HTR-8/SVneo (cell line): ENCODE data around the gene LAMTOR4.
"Not testable (repeated sequence)": the region's sequence is repeated elsewhere in the genome, so short reads cannot be mapped to it uniquely, and the experiment has no call there.

Experiments used
- DNase-seq: peaks from one replicate; pipeline ENCODE4 v3.0.0; 2011; ENCODE audit warnings: low spot score, mixed read lengths; ENCODE audit not compliant: insufficient read length
- FAIRE-seq: peaks from 2 replicates; lab custom pipeline; 2011; peaks lifted over from hg19 to GRCh38; lab: Jason Lieb, UNC

The LAMTOR4 gene

DNA sequence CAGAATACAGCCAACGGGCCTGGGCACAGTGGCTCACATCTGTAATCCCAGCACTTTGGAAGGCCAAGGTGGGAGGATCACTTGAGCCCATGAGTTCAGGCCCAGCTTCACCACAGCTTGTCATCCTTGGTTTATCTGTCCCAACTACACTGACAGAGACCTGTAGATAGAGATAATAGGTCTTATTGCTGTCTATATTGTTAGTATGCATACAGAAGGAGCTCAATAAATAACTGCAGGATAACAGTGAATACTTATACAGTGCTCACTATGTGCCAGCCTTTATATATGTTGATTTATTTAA, 28.0 kb upstream of the LAMTOR4 start:
- no peak for FAIRE-seq
- DNase-seq = no peak

DNA sequence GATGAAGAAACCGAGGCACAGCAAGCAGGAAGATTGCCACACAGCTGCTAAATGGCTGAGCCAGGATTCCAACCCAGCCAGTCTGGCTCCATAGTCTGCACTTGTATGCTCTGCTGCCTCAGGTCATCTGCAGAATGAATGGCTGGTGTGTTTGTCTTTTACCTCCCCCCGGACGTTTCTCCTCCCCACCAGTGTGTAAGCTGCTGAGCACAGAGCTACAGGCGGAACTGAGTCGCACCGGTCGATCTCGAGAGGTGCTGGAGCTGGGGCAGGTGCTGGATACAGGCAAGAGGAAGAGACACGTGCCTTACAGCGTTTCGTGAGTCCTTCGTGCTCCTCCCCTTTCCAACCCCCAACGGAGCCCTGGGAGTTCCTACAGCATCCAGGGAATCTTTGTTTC, 26.7 kb upstream of the LAMTOR4 start:
- DNase-seq (no peak), FAIRE-seq (no peak)

DNA sequence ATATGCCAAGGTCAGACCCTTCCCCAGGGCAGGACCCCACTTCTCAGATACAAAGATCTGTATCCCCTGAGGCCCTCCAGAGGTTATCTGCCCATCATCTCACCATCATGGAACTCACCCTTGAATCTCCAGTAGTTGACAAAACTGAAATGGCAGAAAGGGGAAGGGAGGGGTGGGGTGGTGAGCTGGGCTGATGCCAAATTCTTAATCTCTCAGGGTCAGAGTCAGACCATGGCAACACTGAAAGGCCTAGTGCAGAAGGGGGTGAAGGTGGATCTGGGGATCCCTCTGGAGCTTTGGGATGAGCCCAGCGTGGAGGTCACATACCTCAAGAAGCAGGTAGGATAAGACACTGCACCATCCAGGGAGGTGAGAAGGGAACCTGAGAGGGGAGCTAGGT, 26.1 kb upstream of the LAMTOR4 start:
- no peak for FAIRE-seq

DNA sequence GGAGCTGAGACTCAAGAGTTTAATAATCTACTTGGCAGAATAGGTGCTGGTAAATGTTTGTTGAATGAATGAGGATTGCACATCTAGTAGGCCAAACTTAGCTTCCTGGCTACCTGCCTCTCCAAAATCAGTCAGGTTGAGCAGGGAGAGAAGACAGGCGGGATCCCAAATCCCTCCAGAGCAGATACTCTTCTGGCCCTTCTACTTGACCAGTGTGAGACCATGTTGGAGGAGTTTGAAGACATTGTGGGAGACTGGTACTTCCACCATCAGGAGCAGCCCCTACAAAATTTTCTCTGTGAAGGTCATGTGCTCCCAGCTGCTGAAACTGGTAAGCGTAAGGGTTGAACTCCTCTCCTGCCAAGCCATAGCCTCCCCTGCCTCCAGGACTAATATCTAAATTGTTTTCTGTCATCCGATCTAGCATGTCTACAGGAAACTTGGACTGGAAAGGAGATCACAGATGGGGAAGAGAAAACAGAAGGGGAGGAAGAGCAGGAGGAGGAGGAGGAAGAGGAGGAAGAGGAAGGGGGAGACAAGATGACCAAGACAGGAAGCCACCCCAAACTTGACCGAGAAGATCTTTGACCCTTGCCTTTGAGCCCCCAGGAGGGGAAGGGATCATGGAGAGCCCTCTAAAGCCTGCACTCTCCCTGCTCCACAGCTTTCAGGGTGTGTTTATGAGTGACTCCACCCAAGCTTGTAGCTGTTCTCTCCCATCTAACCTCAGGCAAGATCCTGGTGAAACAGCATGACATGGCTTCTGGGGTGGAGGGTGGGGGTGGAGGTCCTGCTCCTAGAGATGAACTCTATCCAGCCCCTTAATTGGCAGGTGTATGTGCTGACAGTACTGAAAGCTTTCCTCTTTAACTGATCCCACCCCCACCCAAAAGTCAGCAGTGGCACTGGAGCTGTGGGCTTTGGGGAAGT, 24.2 kb upstream of the LAMTOR4 start:
- no peak for FAIRE-seq
- no peak for DNase-seq

More for the DNA sequence above, 26.1 kb upstream of the LAMTOR4 start:
- no peak for DNase-seq

DNA sequence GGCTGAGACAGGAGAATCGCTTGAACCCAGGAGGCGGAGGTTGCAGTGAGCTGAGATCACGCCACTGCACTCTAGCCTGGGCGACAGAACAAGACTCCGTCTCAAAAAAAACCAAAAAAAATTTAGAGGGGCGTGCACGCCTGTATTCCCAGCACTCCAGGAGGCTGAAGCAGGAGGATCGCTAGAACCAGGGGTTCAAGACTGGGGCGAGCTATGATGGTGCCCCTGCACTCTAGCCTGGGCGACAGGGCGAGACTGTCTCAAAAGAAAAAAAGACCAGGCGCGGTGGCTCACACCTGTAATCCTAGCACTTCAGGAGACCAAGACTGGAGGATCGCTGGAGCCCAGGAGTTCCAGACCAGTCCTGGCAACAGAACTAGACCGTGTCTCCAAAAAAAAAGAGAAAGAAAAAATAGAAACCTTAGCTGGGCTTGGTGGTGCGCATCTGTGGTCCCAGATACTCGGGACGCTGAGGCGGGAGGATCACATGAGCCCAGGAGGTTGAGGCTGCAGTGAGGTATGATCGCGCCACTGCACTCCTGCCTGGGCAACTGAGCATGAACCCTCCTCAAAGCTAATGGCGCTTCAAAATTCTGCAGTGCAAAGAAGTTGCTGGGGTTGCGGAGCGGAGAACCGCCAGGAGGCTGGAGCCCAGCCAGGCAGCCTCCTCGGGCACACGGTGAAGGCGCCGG, 22.3 kb upstream of the LAMTOR4 start:
- FAIRE-seq (no peak), DNase-seq (no peak)

DNA sequence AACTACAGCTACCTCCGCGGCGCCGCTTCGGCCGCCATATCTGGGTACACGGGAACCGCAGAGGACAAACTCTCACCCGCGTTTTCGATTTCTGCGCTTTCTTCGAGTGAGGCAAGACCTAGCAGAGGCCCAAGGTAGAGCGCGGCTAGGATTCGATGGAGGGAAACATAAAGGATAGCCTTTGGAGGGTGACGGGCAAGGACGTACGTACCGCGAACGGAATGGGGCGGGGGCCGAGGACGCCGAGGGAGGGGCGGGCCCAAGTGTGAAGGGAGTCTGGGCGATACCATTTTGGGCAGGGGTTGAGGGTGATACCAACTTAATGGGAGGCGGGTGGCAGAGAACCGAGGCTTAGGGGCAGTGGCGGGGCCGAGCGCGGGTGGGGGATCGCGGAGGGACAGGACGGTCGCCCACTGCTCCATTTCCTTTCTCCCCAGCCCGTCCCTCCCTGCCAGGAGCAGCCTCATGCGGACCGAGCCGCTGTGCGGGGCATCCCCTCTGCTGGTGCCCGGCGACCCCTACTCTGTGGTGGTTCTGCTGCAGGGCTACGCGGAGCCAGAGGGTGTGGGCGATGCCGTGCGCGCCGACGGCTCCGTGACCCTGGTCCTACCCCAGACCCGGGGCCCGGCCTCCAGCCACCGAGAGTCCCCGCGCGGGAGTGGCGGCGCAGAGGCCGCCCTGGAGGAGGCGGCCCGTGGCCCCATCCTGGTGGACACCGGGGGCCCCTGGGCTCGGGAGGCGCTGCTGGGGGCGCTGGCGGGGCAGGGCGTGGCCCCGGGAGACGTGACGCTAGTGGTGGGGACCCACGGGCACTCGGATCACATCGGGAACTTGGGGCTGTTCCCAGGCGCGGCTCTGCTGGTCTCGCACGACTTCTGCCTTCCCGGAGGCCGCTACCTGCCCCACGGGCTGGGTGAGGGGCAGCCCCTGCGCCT, 21.5 kb upstream of the LAMTOR4 start, which contains the start of gene MBLAC1:
TSS of gene MBLAC1 (plus strand) at position 37 of the 935 bp plus-strand sequence. CDS start at position 466, 429 bp downstream.
- DNase-seq (peak; percentile 75), FAIRE-seq (no peak)

DNA sequence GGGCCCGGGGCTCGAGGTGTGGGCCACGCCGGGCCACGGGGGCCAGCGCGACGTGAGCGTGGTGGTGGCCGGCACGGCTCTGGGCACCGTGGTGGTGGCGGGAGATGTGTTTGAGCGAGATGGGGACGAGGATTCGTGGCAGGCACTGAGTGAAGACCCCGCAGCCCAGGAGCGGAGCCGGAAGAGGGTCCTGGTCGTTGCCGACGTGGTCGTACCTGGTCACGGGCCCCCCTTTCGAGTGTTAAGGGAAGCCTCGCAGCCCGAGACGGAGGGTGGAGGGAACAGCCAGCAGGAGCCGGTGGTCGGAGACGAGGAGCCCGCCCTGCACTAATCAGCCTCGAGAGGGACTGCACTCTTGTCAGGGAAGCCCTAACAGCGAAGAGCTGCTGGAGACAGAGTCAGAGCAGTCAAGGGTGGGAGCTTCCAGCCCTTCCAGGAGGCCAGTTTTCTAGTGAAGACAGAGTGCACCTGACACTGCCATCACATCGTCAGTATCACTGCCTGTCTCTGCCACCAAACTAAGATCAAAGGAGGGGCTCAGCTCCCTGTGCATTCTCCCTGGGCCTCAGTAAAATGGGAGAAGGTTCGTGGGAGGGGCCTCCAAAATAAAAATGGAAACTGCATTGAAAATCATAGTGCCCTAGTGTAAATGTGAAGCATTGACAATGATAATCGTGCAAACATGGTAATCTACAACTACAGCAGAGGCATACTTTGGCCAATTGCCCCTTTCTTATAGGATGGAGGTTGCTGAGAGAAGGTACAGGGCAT, 20.7 kb upstream of the LAMTOR4 start:
- DNase-seq (peak; percentile 15), FAIRE-seq (no peak)

DNA sequence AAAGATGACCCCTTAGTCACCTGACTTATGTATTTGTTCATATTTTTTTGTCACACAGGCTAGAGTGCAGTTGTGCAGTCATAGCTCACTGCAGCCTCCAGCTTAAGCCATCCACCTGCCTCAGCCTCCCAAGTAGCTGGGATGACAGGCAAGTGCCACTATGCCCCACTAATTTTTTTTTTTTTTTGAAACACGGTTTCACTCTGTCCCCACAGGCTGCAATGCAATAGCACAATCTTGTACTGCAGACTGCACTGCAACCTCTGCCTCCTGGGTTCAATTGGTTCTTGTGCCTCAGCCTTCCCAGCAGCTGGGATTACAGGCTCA, 20.1 kb upstream of the LAMTOR4 start:
- no peak for FAIRE-seq

DNA sequence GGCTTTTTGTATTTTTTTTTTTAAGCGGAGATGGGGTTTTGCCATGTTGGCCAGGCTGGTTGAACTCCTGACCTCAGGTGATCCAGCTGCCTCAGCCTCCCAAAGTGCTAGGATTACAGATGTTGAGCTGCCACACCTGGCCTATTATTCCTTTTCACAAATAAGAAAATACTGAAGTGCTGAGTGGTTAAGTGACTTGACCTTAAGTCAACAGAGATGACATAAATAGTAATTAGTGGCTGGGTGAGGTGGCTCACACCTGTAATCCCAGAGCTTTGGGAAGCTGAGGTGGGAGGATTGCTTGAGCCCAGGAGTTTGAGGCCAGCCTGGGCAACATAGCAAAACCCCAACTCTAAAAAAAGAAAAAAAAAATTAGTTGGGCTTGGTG, 18.5 kb upstream of the LAMTOR4 start:
- not testable (repeated sequence) for FAIRE-seq, DNase-seq

More for the DNA sequence above, 20.1 kb upstream of the LAMTOR4 start:
- DNase-seq = no peak

DNA sequence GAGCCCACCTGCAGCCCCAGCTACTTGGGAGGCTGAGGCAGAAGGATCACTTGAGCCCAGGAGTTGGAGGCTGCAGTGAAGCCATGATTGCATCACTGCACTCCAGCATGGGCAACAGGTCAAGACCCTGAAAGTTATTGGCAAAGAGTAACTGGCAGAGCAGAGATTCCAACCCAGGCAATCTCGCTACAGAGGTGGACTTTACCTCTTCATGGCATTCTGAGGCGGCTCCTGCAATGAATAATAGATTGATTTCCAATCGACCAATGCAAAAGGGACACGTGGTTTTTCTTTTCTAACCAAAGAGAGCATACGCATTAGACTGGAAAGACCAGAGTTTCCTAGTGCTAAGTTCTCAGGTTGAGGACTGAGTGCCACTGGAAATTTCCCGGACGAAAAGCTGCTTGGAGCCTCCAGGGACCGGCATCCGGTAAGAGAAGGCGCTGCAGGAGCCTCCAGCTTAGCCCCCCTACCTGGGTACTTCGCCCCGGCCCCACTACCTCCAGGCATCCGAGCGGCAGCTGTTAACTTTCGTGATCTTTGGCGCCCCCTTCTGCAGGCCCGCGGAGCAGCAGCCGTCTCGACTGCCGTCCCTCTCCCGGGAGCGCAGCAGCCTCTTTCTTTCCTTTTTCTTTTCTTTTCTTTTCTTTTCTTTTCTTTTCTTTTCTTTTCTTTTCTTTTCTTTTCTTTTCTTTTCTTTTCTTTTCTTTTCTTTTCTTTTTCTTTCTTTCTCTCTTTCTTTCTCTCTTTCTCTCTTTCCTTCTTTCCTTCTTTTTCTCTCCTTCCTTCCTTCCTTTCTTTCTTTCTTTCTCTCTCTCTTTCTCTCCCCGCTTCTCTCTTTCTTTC, 17.9 kb upstream of the LAMTOR4 start:
- FAIRE-seq (no peak), DNase-seq (peak; percentile 71)

DNA sequence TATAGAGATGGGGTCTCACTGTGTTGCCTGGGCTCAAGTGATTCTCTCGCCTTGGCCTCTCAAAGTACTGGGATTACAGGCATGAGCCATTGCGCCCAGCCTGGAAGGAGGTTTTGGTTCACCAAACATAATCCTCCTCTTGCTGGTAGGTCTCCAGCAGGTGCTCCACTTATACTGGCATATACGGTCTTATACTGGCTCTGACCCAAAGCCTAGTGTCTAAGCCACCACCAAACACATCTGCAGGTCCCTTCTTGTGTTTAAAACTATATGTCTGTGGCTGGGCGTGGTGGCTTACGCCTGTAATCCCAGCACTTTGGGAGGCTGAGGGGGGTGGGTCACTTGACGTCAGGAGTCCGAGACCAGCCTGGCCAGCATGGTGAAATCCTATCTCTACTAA, 16.6 kb upstream of the LAMTOR4 start:
- FAIRE-seq = no peak
- DNase-seq = no peak

DNA sequence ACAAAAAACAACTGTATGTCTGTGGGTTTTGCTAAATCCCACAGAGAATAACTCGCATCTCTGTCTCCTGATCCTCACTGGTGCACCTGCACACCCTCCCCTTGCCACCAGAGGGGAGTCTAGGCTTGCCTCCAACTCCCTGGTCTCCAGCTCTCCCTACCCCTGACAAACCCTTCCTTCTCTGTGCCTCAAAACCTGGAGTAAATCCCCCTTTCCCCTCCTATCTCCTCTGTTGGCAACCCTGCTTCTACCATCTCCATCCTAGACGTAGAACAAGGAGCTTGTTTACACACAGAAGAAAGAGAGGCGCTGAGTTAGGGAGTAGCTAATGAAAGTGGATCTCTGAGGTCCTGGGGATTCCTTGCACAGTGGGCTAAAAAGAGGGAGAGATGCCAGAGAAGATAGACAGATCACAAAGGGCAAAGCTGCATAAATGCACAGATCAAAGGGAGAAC, 16.0 kb upstream of the LAMTOR4 start:
- no peak for FAIRE-seq

DNA sequence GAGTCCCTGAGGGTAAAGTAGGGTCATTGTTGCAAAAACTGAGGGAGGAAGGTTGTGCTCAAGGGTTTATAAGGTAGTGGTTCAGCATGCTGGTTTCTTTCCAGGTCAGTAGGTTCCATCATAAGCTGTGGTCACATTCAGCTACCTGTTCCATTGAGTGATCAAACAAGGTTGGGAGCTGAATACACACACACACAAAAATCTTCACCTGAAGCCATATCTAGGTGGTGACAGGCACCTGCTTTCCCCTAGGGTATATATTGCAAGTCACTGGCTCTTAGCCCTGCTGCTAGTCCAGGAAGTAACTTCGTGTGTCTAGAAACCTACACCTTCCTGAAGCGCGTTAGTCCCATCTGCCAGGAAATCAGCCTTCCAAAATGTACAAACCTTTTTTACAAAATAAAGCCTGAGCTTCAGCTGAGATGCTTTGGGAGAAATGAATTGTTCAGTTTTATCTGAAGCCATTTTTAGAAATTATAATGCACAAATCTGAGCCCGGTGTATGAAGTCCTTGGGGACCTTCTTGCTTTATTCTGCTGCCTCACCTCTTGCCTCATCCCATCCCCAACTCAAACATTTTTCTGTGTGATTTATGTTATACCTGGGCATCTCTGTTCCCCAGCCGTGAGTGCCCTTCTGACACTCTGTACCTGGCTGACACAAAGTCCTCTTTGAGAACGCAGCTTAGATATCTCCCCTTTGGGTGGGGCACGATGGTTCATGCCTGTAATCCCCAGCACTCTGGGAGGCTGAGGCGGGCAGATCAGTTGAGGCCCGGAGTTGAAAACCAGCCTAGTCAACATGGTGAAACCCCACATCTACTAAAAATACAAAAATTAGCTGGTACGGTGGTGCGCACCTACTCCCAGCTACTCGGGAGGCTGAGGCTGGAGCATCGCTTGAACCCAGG, 10.6 kb upstream of the LAMTOR4 start:
- DNase-seq (no peak), FAIRE-seq (no peak)

More for the DNA sequence above, 16.0 kb upstream of the LAMTOR4 start:
- peak; percentile 74 for DNase-seq

DNA sequence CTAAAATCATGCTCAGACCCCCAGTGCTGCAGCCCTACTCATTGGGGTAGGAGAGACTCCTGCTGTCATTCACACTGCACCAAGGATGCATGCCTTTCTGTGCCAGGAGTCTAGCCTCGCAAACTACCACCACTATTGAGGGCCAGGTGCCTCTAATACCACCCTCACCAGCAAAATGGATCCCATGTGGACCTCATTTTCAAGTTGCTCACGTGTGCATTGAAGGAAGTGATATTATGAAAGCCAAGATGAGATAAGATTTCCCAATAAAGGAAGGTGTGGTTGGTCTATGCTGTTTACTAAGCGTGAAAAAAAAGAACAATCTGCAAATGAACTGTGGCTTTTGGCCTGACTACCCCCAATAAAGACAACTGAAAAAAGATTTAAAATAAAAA, 7.2 kb upstream of the LAMTOR4 start:
- FAIRE-seq (no peak), DNase-seq (no peak)

DNA sequence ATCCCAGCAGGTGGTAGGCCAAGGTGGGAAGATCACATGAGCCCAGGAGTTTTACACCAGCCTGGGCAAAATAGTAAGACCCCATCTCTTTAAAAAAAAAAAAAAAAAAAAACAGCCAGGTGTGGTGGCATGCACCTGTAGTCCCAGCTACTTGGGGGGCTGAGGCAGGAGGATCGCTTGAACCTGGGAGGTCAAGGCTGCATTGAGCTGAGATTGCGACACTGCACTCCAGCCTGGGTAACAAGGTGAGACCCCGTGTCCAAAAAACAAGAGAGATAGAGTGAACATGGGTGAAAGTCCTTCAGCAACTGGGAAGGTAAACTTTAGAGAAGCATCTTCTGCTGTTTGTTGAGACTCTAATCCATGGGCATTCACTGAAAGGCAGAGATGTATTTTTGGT, 6.3 kb upstream of the LAMTOR4 start:
- no peak for FAIRE-seq
- DNase-seq = no peak

DNA sequence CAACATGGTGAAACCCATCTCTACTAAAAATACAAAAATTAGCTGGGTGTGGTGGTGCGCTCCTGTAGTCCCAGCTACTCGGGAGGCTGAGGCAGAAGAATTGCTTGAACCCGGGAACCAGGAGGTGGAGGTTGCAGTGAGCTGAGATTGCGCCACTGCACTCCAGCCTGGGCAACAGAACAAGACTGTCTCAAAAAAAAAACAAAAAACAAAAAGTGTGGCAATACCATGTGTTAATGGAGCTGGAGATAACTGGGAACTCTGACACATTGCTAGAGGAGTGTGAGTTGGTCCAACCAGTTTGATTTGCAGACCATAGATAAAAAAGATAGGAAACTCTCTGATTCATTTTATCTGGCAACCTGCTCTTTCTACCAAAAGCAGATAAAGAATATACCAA, 2.4 kb upstream of the LAMTOR4 start:
- FAIRE-seq, DNase-seq: not testable (repeated sequence)

DNA sequence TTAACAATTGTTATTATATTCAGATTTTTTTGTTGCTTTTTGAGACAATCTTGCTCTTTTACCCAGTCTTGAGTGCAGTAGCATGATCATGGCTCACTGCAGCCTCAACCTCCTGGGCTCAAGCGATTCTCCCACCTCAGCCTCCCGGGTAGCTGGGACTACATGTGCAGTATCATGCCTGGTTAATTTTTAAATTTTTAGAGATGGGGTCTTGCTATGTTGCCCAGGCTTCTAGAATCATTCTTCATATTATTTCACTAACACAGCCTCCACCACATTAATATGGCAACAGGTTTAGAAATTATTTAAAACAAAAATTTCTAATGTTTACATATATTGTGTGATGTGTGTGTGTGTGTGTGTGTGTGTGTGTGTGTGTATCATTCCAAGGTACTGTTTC, 1.4 kb upstream of the LAMTOR4 start:
- DNase-seq (no peak), FAIRE-seq (no peak)

DNA sequence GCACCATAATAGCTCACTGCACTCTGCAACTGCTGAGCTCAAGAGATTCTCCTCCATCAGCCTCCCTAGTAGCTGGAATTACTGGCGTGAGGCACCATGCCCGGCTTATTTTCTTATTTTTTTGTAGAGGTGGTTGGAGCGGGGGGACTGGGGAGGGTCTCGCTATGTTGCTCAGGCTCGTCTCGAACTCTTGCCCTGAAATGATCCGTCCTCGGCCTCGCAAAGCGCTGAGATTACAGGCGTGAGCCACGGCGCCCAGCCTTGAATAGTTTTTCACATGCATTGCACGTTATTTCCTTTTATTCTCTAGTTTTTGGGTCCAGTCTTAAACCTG, 526 bp upstream of the LAMTOR4 start:
- DNase-seq (no peak), FAIRE-seq (no peak)
